ENCODE results near the gene LYRM7.

DNA sequence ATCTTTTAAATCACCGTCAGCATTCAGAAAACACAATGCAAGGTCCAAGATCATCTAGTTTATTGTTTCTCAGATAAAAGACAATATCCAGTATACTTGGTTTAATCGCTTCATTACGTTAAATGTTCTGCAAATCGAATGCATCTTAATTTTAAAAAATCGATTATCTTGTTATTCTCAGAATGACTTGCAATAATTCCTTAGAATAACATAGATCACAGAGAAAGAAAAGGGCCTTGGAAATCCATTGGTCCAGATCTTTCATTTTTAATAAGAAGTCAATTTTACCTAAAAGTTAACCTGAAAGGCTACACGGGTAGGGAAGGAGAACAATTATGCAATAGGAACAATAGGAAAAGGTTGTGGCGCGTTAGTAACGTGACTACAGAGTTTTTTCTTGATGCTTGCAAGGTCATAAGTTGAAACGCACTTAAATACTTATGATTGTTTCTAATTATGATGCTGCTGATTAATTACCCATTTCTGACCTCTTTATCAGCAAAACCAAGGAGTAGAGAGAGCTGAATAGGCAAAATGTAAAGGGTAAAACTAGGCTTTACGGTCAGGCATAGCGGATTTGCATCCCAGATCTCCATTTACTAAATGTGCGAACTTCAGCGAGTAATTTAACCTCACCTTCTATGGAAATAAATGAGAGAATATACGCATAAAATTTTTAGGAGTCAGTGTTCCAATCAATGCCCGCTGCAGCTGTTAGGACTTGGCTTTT lies 769 bp upstream of the LYRM7 start:
- no peak for TF ChIP-seq POLR2AphosphoS5 (IDR thresholded peaks at IDR 0.05)
- TF ChIP-seq, protein P1, sequence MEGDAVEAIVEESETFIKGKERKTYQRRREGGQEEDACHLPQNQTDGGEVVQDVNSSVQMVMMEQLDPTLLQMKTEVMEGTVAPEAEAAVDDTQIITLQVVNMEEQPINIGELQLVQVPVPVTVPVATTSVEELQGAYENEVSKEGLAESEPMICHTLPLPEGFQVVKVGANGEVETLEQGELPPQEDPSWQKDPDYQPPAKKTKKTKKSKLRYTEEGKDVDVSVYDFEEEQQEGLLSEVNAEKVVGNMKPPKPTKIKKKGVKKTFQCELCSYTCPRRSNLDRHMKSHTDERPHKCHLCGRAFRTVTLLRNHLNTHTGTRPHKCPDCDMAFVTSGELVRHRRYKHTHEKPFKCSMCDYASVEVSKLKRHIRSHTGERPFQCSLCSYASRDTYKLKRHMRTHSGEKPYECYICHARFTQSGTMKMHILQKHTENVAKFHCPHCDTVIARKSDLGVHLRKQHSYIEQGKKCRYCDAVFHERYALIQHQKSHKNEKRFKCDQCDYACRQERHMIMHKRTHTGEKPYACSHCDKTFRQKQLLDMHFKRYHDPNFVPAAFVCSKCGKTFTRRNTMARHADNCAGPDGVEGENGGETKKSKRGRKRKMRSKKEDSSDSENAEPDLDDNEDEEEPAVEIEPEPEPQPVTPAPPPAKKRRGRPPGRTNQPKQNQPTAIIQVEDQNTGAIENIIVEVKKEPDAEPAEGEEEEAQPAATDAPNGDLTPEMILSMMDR (IDR thresholded peaks at IDR 0.05) = no peak

All from breast epithelium (tissue), 3 donors.